UCSD-AML1 (cell line): ENCODE data around the gene MICAL3.

Source experiments
- DNase-seq: peaks from one replicate; lab custom pipeline; 2025; ENCODE audit not compliant: unreplicated experiment; lab: John Stamatoyannopoulos, UW

MICAL3 gene

GRCh38 chr22:17804331-17805080 lies 219.9 kb downstream of the MICAL3 start:
- no peak for DNase-seq

GRCh38 chr22:17803609-17804270 lies 220.6 kb downstream of the MICAL3 start:
- DNase-seq: no peak

GRCh38 chr22:17802822-17803221 lies 221.5 kb downstream of the MICAL3 start:
- DNase-seq: no peak

GRCh38 chr22:17802411-17802810 lies 221.9 kb downstream of the MICAL3 start:
- no peak for DNase-seq

- DNase-seq: peak; percentile 28
These were observed 226.4 kb downstream of the MICAL3 start for GRCh38 chr22:17797721-17798559.

GRCh38 chr22:17796695-17797094 lies 227.7 kb downstream of the MICAL3 start:
- no peak for DNase-seq

- no peak for DNase-seq
These were observed 228.5 kb downstream of the MICAL3 start for GRCh38 chr22:17795661-17796548.

DNA sequence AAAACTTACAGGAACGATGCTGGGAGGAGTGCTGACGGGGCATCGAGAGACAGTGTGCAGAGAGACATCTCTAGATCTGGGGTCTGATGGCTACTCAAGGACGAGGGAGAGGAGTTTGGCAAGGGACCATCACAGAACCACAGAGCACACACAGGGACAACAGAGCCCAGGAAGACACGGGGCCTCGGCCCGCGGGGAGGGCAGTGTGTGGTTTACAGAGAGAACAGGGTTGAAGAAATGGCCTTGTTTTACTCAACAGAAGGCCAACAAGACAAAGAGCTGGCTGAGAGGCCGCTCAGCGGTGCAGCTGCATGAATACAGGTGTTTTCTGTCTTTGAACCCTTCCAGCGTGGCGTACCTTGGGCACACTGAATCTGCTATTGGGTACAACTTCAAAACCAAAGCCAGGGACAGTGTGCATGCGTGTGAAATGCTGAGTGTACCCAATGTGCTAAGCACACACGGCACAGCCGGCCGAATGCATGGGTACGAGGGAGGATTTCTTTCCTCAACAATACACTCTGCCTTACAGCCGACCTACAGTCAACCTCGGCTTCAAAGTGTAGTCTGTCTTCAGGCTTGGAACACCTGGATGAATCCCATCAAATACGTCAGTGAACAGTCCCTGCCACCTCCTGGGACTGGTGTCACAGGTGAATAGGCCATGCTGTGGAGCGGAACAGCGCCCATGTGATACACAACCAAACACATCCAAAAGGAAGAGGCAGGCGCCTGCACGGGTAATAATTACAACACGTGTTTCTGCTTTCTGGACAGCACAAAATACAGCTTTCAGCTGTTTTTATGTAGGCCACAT lies 229.4 kb downstream of the MICAL3 start:
- no peak for DNase-seq

DNA sequence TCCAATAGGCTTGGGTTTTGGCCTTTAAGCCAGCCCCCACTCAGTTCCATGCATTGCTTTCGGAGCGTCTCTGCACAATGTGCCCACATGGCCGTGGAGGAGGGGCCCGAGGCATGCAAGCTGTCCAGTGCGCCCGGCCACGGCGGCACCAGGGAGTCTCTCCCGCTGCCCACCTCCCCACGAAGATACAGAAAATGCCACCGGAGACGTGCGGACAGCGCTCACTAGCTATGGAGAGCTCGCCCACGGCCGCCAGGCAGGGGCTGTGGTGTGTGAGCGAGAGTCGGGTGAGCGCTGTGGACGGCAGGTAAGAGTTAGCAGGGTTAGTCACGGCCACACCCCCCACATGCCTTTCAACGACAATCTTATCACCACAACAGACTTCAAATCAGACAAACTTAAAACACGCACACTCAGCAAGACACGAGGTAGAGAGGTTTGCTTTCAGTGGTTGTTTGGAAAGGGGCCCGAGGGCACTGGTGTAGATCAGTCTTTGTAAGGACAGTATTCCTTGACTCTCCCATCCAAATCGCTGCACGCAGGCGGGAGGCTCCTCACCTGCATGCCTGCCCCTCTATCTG lies 231.4 kb downstream of the MICAL3 start:
- no peak for DNase-seq

DNA sequence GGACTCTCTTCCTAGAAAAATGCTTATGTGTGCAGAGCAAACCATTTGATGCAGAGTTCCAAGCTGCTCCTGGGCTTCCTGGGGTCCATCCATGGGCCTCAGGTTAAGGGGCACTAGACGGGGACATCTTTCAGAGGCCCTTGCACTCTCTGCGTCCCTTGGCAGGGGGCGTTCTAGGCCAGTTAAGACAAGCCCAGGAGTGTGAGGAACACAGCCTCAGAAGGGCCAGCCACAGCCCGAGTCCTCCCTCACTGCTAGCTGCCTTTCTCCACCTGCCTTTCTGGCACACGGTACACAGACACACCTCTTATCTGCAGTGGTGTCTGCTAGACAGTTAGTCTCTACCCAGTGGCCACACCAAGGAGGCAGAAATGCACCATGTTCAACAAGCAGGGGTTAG lies 232.1 kb downstream of the MICAL3 start:
- DNase-seq: no peak

GRCh38 chr22:17791196-17791595 lies 233.2 kb downstream of the MICAL3 start:
- no peak for DNase-seq

GRCh38 chr22:17789379-17790200 lies 234.8 kb downstream of the MICAL3 start:
- DNase-seq: no peak

- no peak for DNase-seq
These were observed 235.6 kb downstream of the MICAL3 start for GRCh38 chr22:17788528-17789378.

- no peak for DNase-seq
These were observed 236.5 kb downstream of the MICAL3 start for GRCh38 chr22:17787716-17788330.

DNA sequence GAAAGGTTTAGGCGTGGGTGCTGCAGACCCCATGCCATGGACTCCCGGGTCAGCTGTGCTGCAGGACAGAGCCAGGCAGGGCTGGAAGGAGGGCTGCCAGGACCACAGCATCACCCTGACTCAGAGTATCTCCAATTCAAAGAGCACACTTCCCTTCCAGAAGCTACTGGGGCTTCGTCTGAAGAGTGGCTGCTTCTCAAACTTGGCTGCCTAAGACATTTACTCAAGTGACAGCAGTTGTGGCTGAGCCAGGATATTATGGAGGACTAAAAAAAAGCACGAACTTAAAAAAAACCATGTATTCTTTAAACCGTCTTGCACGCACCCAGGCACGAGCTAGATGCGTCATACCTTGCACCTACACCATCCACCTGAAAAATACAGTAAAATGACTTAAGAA lies 237.1 kb downstream of the MICAL3 start:
- DNase-seq: no peak

GRCh38 chr22:17786435-17787161 lies 237.8 kb downstream of the MICAL3 start:
- DNase-seq: peak; percentile 56
